Measurements from ENCODE around the gene RAPGEF6.
"Not testable (repeated sequence)": the region's sequence is repeated elsewhere in the genome, so short reads cannot be mapped to it uniquely, and the experiment has no call there.

The RAPGEF6 gene

DNA sequence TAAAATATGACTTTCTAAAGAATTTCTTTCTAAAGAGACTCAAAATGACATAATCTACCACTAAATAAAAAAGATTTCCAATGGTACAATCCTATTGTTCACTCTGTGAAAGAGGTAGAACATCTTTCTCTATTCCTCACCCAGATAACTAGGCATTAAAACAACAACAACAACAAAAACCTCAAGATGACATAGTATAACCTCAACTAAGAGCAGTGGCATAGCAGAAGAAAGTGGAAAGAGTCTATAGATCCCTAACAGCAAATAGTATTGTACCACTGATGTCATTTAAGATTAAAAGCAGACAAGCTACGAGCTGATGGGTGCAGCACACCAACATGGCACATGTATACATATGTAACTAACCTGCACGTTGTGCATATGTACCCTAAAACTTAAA is 29.9 kb downstream of the RAPGEF6 start:
- DNase-seq, result no peak

- DNase-seq, result no peak
Observed at GRCh38 chr5:131595088-131596033, 39.7 kb downstream of the RAPGEF6 start.

GRCh38 chr5:131593921-131594320 is 41.1 kb downstream of the RAPGEF6 start:
- DNase-seq, result no peak

- not testable (repeated sequence) for DNase-seq
Observed at GRCh38 chr5:131593436-131593835, 41.6 kb downstream of the RAPGEF6 start.

DNA sequence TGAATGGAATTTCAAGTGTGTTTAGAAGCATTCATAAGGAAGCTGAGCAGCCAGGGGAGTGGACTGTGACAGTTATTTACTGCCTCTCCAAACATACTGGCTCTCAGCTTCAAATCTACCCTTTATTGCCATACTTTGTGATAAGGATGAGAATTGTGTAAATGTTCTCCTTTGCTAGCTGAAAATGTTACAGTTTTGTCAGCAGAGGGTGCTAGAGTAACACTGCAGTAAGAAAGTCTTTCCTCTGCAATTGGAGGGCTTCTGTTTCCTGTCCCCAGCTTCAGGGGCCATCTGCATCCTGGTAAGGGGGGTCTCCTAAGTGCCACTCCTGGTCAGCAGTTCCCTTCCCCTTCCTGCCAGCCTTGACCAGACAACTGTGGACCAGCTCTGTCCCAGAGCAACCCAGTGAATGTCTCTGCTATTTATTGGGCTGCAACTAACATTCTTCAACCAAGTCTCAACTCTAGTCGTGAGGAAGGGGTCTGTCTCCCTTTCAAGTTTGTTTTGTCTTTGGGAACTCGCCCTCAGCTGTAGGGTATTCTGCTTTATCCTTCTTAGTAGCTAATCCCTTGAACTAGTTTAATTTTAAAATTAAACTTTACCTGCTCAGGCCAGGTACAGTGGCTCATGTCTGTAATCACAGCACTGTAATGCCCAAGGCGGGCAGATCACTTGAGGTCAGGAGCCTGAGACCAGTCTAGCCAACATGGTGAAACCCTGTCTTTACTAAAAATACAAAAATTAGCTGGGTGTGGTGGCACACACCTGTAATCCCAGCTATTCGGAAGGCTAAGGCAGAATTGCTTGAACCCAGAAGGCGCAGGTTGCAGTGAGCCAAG is 45.3 kb downstream of the RAPGEF6 start:
- no peak for DNase-seq

GRCh38 chr5:131587541-131587940 is 47.5 kb downstream of the RAPGEF6 start:
- DNase-seq, result no peak

- DNase-seq, result no peak
Observed at GRCh38 chr5:131581702-131582101, 53.3 kb downstream of the RAPGEF6 start.

DNA sequence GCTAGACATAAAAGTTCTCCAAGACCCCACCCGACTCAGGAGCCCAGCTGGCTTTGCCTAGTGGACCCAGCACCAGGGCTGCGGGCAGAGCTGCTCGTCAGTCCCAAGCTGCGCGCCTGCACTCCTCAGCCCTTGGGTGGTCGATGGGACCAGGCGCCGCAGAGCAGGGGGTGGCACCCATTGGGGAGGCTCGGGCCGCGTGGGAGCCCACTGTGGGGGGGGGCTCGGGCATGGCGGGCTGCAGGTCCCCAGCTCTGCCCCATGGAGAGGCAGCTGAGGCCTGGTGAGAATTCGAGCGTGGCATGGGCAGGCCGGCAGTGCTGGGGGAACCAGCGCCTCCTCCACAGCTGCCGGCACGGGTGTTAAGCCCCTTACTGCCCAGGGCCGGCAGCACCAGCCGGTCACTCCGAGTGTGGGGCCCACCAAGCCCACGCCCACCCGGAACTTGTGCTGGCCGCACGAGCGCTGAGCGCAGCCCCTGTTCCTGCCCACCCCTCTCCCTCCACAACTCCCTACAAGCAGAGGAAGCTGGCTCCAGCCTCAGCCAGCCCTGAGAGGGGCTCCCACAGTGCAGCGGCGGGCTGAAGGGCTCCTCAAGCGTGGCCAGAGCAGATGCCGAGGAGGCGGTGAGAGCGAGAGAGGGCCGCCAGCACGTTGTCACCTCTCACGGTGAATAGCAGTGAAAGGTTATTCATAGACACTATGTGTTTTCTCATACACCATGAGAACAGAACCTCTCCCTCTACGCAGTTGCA is 54.9 kb downstream of the RAPGEF6 start:
- DNase-seq, result no peak

DNA sequence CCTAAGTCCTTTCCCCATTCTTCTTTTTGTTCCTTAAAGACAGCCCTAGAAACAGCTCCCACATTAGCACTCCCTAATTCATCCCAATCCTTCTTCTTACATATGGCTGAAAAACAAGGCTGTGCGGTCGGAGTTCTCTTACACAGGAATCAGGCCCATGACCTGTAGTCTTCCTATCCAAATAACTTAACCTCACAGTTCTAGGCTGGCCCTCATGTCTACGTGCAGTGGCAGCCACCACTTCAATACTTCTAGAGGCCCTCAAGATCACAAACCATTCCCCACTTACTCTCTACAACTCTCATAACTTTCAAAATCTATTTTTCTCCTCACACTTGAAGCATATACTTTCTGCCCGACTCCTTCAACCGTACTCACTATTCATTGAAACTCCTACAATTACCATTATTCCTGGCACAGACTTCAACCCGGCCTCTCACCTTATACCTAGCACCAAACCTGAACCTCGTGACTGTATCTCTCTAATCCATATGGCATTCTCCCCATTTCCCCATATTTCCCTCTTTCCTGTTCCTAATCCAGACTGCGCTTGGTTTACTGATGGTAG is 59.3 kb downstream of the RAPGEF6 start:
- DNase-seq, result no peak

- no peak for DNase-seq
Observed at GRCh38 chr5:131571669-131572168, 63.3 kb downstream of the RAPGEF6 start.

GRCh38 chr5:131570757-131571156 is 64.3 kb downstream of the RAPGEF6 start:
- DNase-seq, result no peak

- no peak for DNase-seq
Observed at GRCh38 chr5:131564229-131564652, 70.8 kb downstream of the RAPGEF6 start.

- no peak for DNase-seq
Observed at GRCh38 chr5:131563434-131564228, 71.4 kb downstream of the RAPGEF6 start.

- DNase-seq, result no peak
Observed at GRCh38 chr5:131550606-131551005, 84.4 kb downstream of the RAPGEF6 start.

DNA sequence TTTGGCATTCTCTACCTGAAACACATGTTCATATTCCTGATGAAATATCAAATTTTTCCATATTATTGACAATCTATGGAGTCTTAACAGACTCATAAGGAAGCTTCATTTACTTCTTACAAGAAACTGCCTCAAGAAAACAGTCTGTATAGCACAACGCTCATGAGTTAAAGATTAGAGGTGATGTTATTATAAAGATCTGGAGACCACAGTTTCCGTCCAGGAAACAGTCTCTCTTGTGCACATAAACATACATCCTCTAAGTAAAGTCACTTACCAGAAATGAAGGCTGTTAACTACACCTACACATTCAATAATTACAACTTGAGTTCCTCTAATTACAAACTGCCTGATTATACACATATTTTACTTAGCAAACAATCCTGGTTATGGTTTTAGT is 86.9 kb downstream of the RAPGEF6 start:
- DNase-seq, result no peak

DNA sequence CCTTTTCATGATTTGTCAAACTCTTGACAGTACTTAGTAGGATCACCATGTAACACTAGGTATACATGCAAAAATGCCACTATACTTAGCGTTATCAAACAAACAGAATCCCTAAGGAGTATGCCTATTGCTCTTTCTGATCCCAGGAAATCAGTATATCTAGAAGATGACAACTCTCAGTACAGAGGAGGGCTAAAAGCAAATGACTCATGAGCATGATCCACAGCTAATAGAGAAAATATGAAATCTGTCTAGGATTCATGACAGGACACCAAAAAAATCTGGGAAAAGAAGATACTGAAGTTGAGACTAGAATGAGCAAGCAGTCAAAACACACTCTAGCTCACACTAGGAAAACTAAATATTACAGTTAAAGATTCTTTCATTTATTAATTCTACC is 89.2 kb downstream of the RAPGEF6 start:
- DNase-seq, result no peak

DNA sequence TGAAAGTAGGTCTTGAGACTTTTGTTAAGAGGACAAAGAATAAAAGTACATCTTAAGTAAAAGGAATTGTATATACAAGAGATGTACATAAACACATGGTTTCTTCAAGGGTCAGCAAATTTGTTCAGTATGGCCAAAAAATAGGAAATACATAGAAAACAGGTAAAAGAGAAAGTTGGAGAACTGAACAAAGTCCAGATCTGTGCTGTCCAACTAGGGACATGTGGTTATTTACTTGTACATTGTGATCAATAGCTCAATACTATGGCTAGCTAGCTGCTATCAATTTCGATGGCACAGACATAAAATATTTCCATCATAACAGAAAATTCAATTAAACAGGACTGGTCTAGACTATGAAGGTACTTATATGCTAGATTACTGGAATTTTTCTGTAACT is 92.3 kb downstream of the RAPGEF6 start:
- DNase-seq, result no peak

GRCh38 chr5:131541762-131542161 is 93.3 kb downstream of the RAPGEF6 start:
- DNase-seq, result no peak

DNA sequence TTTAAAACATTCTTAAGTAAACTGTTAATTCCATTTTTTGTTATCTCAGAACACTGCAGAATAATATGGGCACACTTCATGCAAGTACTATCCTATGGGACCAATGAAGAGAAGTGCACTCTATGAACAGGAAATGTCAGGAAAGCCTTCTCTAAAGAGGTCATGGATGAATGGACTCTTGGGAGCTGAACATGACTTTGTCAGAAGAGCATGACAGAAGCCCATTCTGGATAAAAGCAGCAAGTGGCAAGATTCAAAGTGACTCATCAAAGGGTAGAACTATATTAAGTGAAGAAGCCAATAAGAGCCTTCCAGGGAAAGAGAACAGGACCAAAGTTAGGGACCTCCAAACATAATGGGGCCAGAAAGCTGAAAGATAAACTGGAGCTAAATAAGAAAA is 94.0 kb downstream of the RAPGEF6 start:
- no peak for DNase-seq

DNA sequence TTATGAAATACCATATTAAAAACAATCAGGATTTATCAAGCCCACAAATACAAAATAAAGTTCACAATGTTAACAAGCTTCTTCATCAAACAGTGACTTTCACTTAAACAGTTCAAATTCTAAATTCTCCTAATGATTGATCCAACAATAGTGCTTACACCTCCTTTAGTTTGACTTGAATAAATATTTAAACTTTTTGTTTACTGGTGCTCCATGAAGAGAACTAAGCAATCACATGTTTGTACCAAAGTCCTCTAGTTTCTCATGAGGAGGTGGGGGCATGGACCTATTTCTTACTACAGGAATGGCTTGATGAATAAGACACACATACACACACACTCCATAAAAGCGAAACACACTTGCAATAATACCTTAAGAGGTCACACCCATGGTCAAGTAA is 95.8 kb downstream of the RAPGEF6 start:
- DNase-seq, result no peak

DNA sequence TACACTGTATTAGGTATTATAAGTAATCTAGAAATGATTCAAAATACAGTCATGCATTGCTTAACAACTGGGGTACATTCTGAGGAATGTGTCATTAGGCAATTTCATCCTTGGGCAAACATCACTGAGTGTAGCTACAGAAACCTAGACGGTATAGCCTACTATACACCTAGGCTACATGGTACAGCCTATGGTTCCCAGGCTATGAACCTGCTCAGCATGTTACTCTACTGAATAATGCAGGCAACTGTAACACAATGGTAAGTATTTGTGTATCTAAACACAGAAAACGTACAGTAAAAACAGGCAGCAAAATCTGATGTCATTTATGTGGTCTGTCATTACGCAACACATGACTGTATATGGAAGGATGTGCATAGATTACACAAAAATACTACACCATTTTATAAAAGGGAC is 96.8 kb downstream of the RAPGEF6 start:
- DNase-seq, result no peak
